HG02588 (cell line): ENCODE data around the gene ADGRV1.
"Not testable (repeated sequence)": the region's sequence is repeated elsewhere in the genome, so short reads cannot be mapped to it uniquely, and the experiment has no call there.

Experiments used
- ATAC-seq: cut with Tn5 transposase; IDR thresholded peaks from one replicate; pipeline ENCODE4 v1.9.1; 2021; ENCODE audit warnings: mild to moderate bottlenecking, moderate library complexity; ENCODE audit not compliant: unreplicated experiment

ADGRV1 gene

GRCh38 chr5:90644132-90644531, 85.5 kb downstream of the ADGRV1 start:
- no peak for ATAC-seq

GRCh38 chr5:90645024-90645610, 86.5 kb downstream of the ADGRV1 start:
- no peak for ATAC-seq

- no peak for ATAC-seq
Observed at GRCh38 chr5:90650767-90651166, 92.2 kb downstream of the ADGRV1 start.

- no peak for ATAC-seq
Observed at GRCh38 chr5:90654215-90654614, 95.6 kb downstream of the ADGRV1 start.

- ATAC-seq: no peak
Observed at GRCh38 chr5:90655423-90655822, 96.8 kb downstream of the ADGRV1 start.

GRCh38 chr5:90657030-90657429, 98.4 kb downstream of the ADGRV1 start:
- ATAC-seq: no peak

GRCh38 chr5:90657788-90658187, 99.2 kb downstream of the ADGRV1 start:
- ATAC-seq: no peak

- no peak for ATAC-seq
Observed at GRCh38 chr5:90658620-90659019, 100.0 kb downstream of the ADGRV1 start.

- not testable (repeated sequence) for ATAC-seq
Observed at GRCh38 chr5:90668079-90668565, 109.5 kb downstream of the ADGRV1 start.

- ATAC-seq: no peak
Observed at GRCh38 chr5:90675222-90675621, 116.6 kb downstream of the ADGRV1 start.

- no peak for ATAC-seq
Observed at GRCh38 chr5:90680921-90681563, 122.4 kb downstream of the ADGRV1 start.

GRCh38 chr5:90682278-90682677, 123.7 kb downstream of the ADGRV1 start:
- ATAC-seq: no peak

GRCh38 chr5:90685425-90686022, 126.9 kb downstream of the ADGRV1 start:
- ATAC-seq: no peak

- not testable (repeated sequence) for ATAC-seq
Observed at GRCh38 chr5:90686363-90686762, 127.8 kb downstream of the ADGRV1 start.

- not testable (repeated sequence) for ATAC-seq
Observed at GRCh38 chr5:90687458-90687857, 128.9 kb downstream of the ADGRV1 start.

GRCh38 chr5:90689064-90689463, 130.5 kb downstream of the ADGRV1 start:
- no peak for ATAC-seq

- ATAC-seq: no peak
Observed at GRCh38 chr5:90690307-90690706, 131.7 kb downstream of the ADGRV1 start.

- no peak for ATAC-seq
Observed at GRCh38 chr5:90691533-90691932, 132.9 kb downstream of the ADGRV1 start.

- no peak for ATAC-seq
Observed at GRCh38 chr5:90696153-90696552, 137.6 kb downstream of the ADGRV1 start.

- no peak for ATAC-seq
Observed at GRCh38 chr5:90700299-90700698, 141.7 kb downstream of the ADGRV1 start.

GRCh38 chr5:90703932-90704331, 145.3 kb downstream of the ADGRV1 start:
- ATAC-seq: no peak

- no peak for ATAC-seq
Observed at GRCh38 chr5:90707698-90708097, 149.1 kb downstream of the ADGRV1 start.
